CD4-positive, alpha-beta T cell (primary cell): Measurements from ENCODE around the gene MT3. TPM values are rescaled to one million over a fixed set of nuclear protein-coding genes. Genes with fewer than 3 reads are reported as not detected.

Source experiments
- ATAC-seq: fragments of 200-7000 bp; cut with Tn5 transposase; one replicate; pipeline ENCODE4 v1.10.0; 2022; ENCODE audit warnings: mild to moderate bottlenecking; ENCODE audit not compliant: poor library complexity
- CTCF ChIA-PET: fragments of 350-600 bp; sonication (Branson Sonifier 250); formaldehyde crosslinking; loops from one replicate; lab custom pipeline; 2021; ENCODE audit warnings: antibody characterized with exemption, inconsistent platforms; lab: Charles Lee
- POLR2A ChIA-PET: fragments of 350-600 bp; sonication (Branson Sonifier 250); formaldehyde crosslinking; loops from one replicate; lab custom pipeline; 2021; ENCODE audit warnings: antibody characterized with exemption, inconsistent platforms; lab: Charles Lee
- DNase-seq, 14 experiments: peaks; one replicate each; pipeline ENCODE4 v3.0.0-alpha.2; 2013 to 2020; ENCODE audit warnings: mixed read lengths in 2 of 14
- H3K27ac ChIP-seq, 2 donors: one replicate each; pipeline versions ENCODE4 v1.5.1 to v1.7.0; 2013; ENCODE audit warnings: low read length in 2 of 2, low read depth in 1 of 2, mild to moderate bottlenecking in 1 of 2
- H3K27me3 ChIP-seq, 2 experiments: 1 replicate in 1 of 2; 2 replicates in 1 of 2; pipeline versions ENCODE4 v1.6.1 to v1.7.0; 2013; ENCODE audit warnings: low read length in 2 of 2, control low read depth in 1 of 2, mild to moderate bottlenecking in 1 of 2, moderate library complexity in 1 of 2; ENCODE audit not compliant: insufficient read depth in 2 of 2, control insufficient read depth in 1 of 2
- H3K36me3 ChIP-seq: one replicate; pipeline ENCODE4 v1.6.1; 2013; ENCODE audit warnings: low read length, control low read depth; ENCODE audit not compliant: insufficient read depth
- H3K4me1 ChIP-seq: one replicate; pipeline ENCODE4 v1.6.1; 2013; ENCODE audit warnings: low read length, control low read depth; ENCODE audit not compliant: insufficient read depth
- H3K4me3 ChIP-seq: one replicate; pipeline ENCODE4 v1.5.1; 2013; ENCODE audit warnings: mild to moderate bottlenecking, low read length, moderate library complexity
- H3K9me3 ChIP-seq, 2 experiments: 1 replicate in 1 of 2; 2 replicates in 1 of 2; pipeline versions ENCODE4 v1.6.1 to v1.7.0; 2013; ENCODE audit warnings: low read length in 2 of 2, mild to moderate bottlenecking in 2 of 2, control low read depth in 1 of 2, moderate library complexity in 1 of 2; ENCODE audit not compliant: control insufficient read depth in 1 of 2, insufficient read depth in 1 of 2
- H3K27ac Mint-ChIP-seq: one replicate; pipeline ENCODE4 v1.8.0; 2020; ENCODE audit warnings: mixed read lengths
- H3K27me3 Mint-ChIP-seq: one replicate; pipeline ENCODE4 v1.8.0; 2021; ENCODE audit warnings: mixed read lengths
- H3K36me3 Mint-ChIP-seq: one replicate; pipeline ENCODE4 v1.8.0; 2021; ENCODE audit warnings: low read depth, mixed read lengths
- H3K4me1 Mint-ChIP-seq: one replicate; pipeline ENCODE4 v1.8.0; 2021; ENCODE audit warnings: low read depth, mixed read lengths
- H3K4me3 Mint-ChIP-seq: one replicate; pipeline ENCODE4 v1.8.0; 2020; ENCODE audit warnings: mild to moderate bottlenecking, mixed read lengths
- H3K9me3 Mint-ChIP-seq: one replicate; pipeline ENCODE4 v1.8.0; 2020; ENCODE audit warnings: mixed read lengths
- intact Hi-C, 2 experiments: fragments of 100-400 bp; cut with DNase I in 1 of 2; cut with micrococcal nuclease in 1 of 2; formaldehyde crosslinking; loops; one replicate each; pipeline versions ENCODE4 v1.15.1 to v1.9.0; 2023 to 2025; cut with DNase I, micrococcal nuclease
- total RNA-seq, 174 experiments: library from RNA in 2 of 174; stranded (reverse) in 2 of 174; gene quantifications; one replicate each; pipeline ENCODE4 v1.2.3 and lab custom pipeline; 2021 to 2026
- TF ChIP-seq, protein P1 (sequence below): fragments of 200-600 bp; IDR thresholded peaks from one replicate; pipeline ENCODE4 v1.8.0; 2022; ENCODE audit warnings: antibody characterized with exemption, mild to moderate bottlenecking

The MT3 gene
- total RNA-seq, 2 experiments from 2014 or later, result 0.50 TPM; not detected in 1

DNA sequence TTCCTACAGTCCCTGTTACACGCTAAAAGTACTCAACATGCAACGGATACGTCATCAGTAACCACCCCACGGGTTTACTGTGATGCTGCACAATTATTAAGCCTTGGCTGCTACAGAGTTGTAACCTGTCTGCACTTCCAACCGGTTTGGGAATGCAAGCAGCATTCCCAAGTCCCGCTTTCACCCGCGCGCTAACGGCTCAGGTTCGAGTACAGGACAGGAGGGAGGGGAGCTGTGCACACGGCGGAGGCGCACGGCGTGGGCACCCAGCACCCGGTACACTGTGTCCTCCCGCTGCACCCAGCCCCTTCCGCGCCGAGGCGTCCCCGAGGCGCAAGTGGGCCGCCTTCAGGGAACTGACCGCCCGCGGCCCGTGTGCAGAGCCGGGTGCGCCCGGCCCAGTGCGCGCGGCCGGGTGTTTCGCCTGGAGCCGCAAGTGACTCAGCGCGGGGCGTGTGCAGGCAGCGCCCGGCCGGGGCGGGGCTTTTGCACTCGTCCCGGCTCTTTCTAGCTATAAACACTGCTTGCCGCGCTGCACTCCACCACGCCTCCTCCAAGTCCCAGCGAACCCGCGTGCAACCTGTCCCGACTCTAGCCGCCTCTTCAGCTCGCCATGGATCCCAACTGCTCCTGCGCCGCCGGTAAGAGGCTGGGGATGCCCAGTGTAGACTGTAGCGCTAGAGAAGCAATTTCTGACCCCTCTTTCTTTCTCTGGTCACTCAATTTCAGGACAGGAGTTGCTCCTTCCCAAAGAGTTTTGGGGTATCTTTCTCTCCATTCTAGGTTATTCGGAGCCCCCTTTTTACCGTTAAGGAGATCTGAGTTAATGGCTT is 18.9 kb downstream of the MT3 start, which contains the start of gene MT2A:
Gene MT2A (plus strand): TSS at position 542 of the 833 bp plus-strand sequence. CDS start 72 bp downstream, at position 614.
- intact Hi-C loops, result loop anchor here (1.0 to 2.0 kb wide), 2 partner anchors 17 to 74 kb away; partner anchors contain the start of genes MT1E (in 1 of the 2) and MT1X (in 1 of the 2)
- peaks cover 50% of the 10 kb centered on the region for H3K4me1 ChIP-seq
- H3K27me3 ChIP-seq, result no peaks in the 10 kb centered on the region
- H3K36me3 ChIP-seq, result no peaks in the 10 kb centered on the region
- peak within 1 kb of the TSS; percentile 80 for H3K4me3 ChIP-seq
- DNase-seq (peak; percentile 69 to 95 (median 85)), ATAC-seq (peak; percentile 72)
- Mint-ChIP-seq H3K36me3 (no peaks in the 10 kb centered on the region), H3K27ac (peak within 1 kb of the TSS; percentile 96), H3K4me3 (peak within 1 kb of the TSS; percentile 98), H3K27me3 (no peaks in the 10 kb centered on the region), H3K4me1 (peaks cover 57% of the 10 kb centered on the region), H3K9me3 (no peaks in the 10 kb centered on the region)
- ChIA-PET POLR2A (interaction anchor here (0.7 to 3.7 kb wide), 13 partner anchors 9 to 157 kb away, joined by 3 to 26 read pairs (median 7); partner anchors contain the start of genes BBS2, MT1E, MT1F and MT1X), CTCF (interaction anchor here (1.8 to 2.8 kb wide), 2 partner anchors 94 kb away, joined by 4 to 16 read pairs; no protein-coding TSS in a partner anchor)
- TF ChIP-seq, protein P1, sequence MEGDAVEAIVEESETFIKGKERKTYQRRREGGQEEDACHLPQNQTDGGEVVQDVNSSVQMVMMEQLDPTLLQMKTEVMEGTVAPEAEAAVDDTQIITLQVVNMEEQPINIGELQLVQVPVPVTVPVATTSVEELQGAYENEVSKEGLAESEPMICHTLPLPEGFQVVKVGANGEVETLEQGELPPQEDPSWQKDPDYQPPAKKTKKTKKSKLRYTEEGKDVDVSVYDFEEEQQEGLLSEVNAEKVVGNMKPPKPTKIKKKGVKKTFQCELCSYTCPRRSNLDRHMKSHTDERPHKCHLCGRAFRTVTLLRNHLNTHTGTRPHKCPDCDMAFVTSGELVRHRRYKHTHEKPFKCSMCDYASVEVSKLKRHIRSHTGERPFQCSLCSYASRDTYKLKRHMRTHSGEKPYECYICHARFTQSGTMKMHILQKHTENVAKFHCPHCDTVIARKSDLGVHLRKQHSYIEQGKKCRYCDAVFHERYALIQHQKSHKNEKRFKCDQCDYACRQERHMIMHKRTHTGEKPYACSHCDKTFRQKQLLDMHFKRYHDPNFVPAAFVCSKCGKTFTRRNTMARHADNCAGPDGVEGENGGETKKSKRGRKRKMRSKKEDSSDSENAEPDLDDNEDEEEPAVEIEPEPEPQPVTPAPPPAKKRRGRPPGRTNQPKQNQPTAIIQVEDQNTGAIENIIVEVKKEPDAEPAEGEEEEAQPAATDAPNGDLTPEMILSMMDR, result no peak
- no peaks in the 10 kb centered on the region for H3K9me3 ChIP-seq
- peak within 1 kb of the TSS; percentile 71 to 88 for H3K27ac ChIP-seq

DNA sequence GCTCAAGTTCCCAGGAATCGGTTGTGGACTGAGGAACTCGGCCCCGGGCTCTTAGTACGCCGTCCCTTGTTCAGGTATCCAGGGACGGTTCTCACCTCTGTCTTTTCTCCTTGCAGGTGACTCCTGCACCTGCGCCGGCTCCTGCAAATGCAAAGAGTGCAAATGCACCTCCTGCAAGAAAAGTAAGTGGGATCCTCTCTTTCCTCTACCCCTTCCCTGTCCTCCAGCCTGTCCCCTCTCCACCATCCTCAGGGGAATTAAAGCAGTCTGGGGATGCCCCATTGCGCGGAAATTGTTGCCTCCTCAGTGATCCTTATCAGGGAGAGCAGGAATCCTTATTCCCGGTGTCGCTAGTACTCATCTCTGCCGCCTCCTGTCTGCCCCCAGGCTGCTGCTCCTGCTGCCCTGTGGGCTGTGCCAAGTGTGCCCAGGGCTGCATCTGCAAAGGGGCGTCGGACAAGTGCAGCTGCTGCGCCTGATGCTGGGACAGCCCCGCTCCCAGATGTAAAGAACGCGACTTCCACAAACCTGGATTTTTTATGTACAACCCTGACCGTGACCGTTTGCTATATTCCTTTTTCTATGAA is 19.6 kb downstream of the MT3 start:
- Mint-ChIP-seq H3K9me3 (no peaks in the 10 kb centered on the region), H3K36me3 (no peaks in the 10 kb centered on the region), H3K27me3 (no peaks in the 10 kb centered on the region), H3K4me3 (peak overlapping the region; percentile 98), H3K4me1 (peaks cover 57% of the 10 kb centered on the region), H3K27ac (peak overlapping the region; percentile 96)
- H3K4me3 ChIP-seq, result peak overlapping the region; percentile 80
- no peaks in the 10 kb centered on the region for H3K9me3 ChIP-seq
- intact Hi-C loops, result loop anchor here (1.0 to 2.0 kb wide), 2 partner anchors 16 to 73 kb away; partner anchors contain the start of genes MT1E (in 1 of the 2) and MT1X (in 1 of the 2)
- H3K4me1 ChIP-seq, result peaks cover 50% of the 10 kb centered on the region
- peak overlapping the region; percentile 71 to 88 for H3K27ac ChIP-seq
- ChIA-PET CTCF (interaction anchor here (1.8 to 2.8 kb wide), 2 partner anchors 93 to 95 kb away, joined by 4 to 16 read pairs; no protein-coding TSS in a partner anchor), POLR2A (interaction anchor here (0.8 to 3.7 kb wide), 13 partner anchors 9 to 158 kb away, joined by 3 to 26 read pairs (median 7); partner anchors contain the start of genes BBS2, MT1E, MT1F and MT1X)
- ATAC-seq, result no peak
- TF ChIP-seq, protein P1, result no peak
- H3K36me3 ChIP-seq, result no peaks in the 10 kb centered on the region
- DNase-seq, result peak in 4 of 14 experiments; percentile 13 to 37 (median 32)
- H3K27me3 ChIP-seq, result no peaks in the 10 kb centered on the region

DNA sequence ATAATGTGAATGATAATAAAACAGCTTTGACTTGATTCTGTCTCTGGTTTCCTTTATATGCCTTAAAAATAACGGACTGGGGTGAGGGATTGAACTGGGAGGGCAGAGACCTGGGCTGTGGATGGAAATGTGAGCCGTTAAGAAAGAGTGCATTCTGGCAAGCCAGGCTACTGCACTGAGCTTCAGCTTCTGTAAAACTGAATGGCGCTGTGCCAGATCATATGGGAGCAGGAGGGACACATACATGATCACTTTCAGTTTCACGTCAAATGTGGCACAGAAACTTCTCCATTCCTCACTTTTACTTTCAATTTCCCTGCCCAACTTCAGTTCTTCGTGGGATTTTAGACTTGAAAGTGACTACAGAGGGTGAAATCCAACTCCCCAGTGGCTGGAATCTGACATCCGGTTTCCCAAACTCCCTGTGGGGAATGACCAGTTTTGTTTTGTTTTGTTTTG is 20.2 kb downstream of the MT3 start:
- ChIA-PET CTCF (interaction anchor here (2.8 kb wide), 1 partner anchor 93 kb away, joined by 16 read pairs; no protein-coding TSS in a partner anchor), POLR2A (interaction anchor here (0.8 to 3.7 kb wide), 8 partner anchors 9 to 99 kb away, joined by 4 to 26 read pairs (median 6); partner anchors contain the start of genes MT1E, MT1F and MT1X)
- Histone ChIP-seq H3K27ac (peak overlapping the region; percentile 71 to 88), H3K36me3 (no peaks in the 10 kb centered on the region), H3K4me3 (peak overlapping the region; percentile 80), H3K27me3 (no peaks in the 10 kb centered on the region), H3K4me1 (peaks cover 50% of the 10 kb centered on the region), H3K9me3 (no peaks in the 10 kb centered on the region)
- Mint-ChIP-seq H3K4me3 (peak overlapping the region; percentile 98), H3K27me3 (no peaks in the 10 kb centered on the region), H3K36me3 (no peaks in the 10 kb centered on the region), H3K27ac (peak overlapping the region; percentile 96), H3K9me3 (no peaks in the 10 kb centered on the region), H3K4me1 (peaks cover 57% of the 10 kb centered on the region)
- intact Hi-C loops, result loop anchor here in 1 of 2 experiments (2.0 kb wide), 1 partner anchor 15 kb away; the partner anchor contains the start of gene MT1E
- ATAC-seq (peak; percentile 45), DNase-seq (peak; percentile 52 to 93 (median 67))
- TF ChIP-seq, protein P1, result no peak
